Neuron (in vitro differentiated cells): ENCODE data around the gene USP37.

Source experiments
- H2AFZ ChIP-seq: one replicate; pipeline ENCODE4 v1.6.1; 2013; ENCODE audit warnings: low read depth, mild to moderate bottlenecking, inconsistent platforms, low read length, moderate library complexity
- H3K27me3 ChIP-seq: one replicate; pipeline ENCODE4 v1.6.1; 2013; ENCODE audit warnings: low read length; ENCODE audit not compliant: insufficient read depth
- H3K36me3 ChIP-seq: one replicate; pipeline ENCODE4 v1.6.1; 2013; ENCODE audit warnings: low read length; ENCODE audit not compliant: insufficient read depth
- H3K4me1 ChIP-seq: one replicate; pipeline ENCODE4 v1.6.1; 2013; ENCODE audit warnings: low read length; ENCODE audit not compliant: insufficient read depth
- H3K4me3 ChIP-seq: 2 replicates; pipeline ENCODE4 v1.5.1; 2013; ENCODE audit warnings: mild to moderate bottlenecking, low read length, moderate library complexity
- H3K9me3 ChIP-seq: one replicate; pipeline ENCODE4 v1.6.1; 2013; ENCODE audit warnings: low read length

USP37 gene

GRCh38 chr2:218448934-218449333, 119.2 kb downstream of the USP37 start:
- Histone ChIP-seq H2AFZ (no peak overlapping the region), H3K27me3 (no peaks in the 10 kb centered on the region), H3K4me1 (no peaks in the 10 kb centered on the region), H3K36me3 (peaks cover 50% of the 10 kb centered on the region), H3K4me3 (no peak overlapping the region), H3K9me3 (no peaks in the 10 kb centered on the region)

- Histone ChIP-seq H3K36me3 (peaks cover 38% of the 10 kb centered on the region), H3K4me1 (no peaks in the 10 kb centered on the region), H2AFZ (no peak overlapping the region), H3K4me3 (no peak overlapping the region), H3K9me3 (no peaks in the 10 kb centered on the region), H3K27me3 (no peaks in the 10 kb centered on the region)
Measured at GRCh38 chr2:218447072-218447471, 121.1 kb downstream of the USP37 start.

GRCh38 chr2:218446547-218446946, 121.6 kb downstream of the USP37 start:
- H3K9me3 ChIP-seq, result no peaks in the 10 kb centered on the region
- H3K36me3 ChIP-seq, result peaks cover 33% of the 10 kb centered on the region
- no peak overlapping the region for H3K4me3 ChIP-seq
- no peak overlapping the region for H2AFZ ChIP-seq
- H3K27me3 ChIP-seq, result no peaks in the 10 kb centered on the region
- no peaks in the 10 kb centered on the region for H3K4me1 ChIP-seq

- no peak overlapping the region for H2AFZ ChIP-seq
- H3K27me3 ChIP-seq, result no peaks in the 10 kb centered on the region
- H3K36me3 ChIP-seq, result peaks cover 29% of the 10 kb centered on the region
- H3K4me3 ChIP-seq, result no peak overlapping the region
- H3K4me1 ChIP-seq, result no peaks in the 10 kb centered on the region
- no peaks in the 10 kb centered on the region for H3K9me3 ChIP-seq
Measured at GRCh38 chr2:218445602-218446001, 122.5 kb downstream of the USP37 start.

- H3K27me3 ChIP-seq, result no peaks in the 10 kb centered on the region
- H3K4me1 ChIP-seq, result no peaks in the 10 kb centered on the region
- no peak overlapping the region for H3K4me3 ChIP-seq
- H3K9me3 ChIP-seq, result no peaks in the 10 kb centered on the region
- H2AFZ ChIP-seq, result no peak overlapping the region
- peaks cover 22% of the 10 kb centered on the region for H3K36me3 ChIP-seq
Measured at GRCh38 chr2:218444692-218445357, 123.3 kb downstream of the USP37 start.

- no peaks in the 10 kb centered on the region for H3K27me3 ChIP-seq
Measured at GRCh38 chr2:218438596-218438995, 129.6 kb downstream of the USP37 start.

GRCh38 chr2:218437969-218438368, 130.2 kb downstream of the USP37 start:
- Histone ChIP-seq H3K9me3 (no peaks in the 10 kb centered on the region), H3K4me1 (peaks cover 5% of the 10 kb centered on the region), H3K27me3 (no peaks in the 10 kb centered on the region), H3K4me3 (no peak overlapping the region), H2AFZ (no peak overlapping the region), H3K36me3 (no peaks in the 10 kb centered on the region)

More at GRCh38 chr2:218438596-218438995, 129.6 kb downstream of the USP37 start:
- H3K4me3 ChIP-seq, result no peak overlapping the region
- no peak overlapping the region for H2AFZ ChIP-seq
- H3K4me1 ChIP-seq, result peaks cover 5% of the 10 kb centered on the region
- no peaks in the 10 kb centered on the region for H3K36me3 ChIP-seq
- H3K9me3 ChIP-seq, result no peaks in the 10 kb centered on the region

- H3K27me3 ChIP-seq, result no peaks in the 10 kb centered on the region
- no peak overlapping the region for H2AFZ ChIP-seq
- H3K4me1 ChIP-seq, result peaks cover 5% of the 10 kb centered on the region
- no peak overlapping the region for H3K4me3 ChIP-seq
- no peaks in the 10 kb centered on the region for H3K36me3 ChIP-seq
- no peaks in the 10 kb centered on the region for H3K9me3 ChIP-seq
Measured at GRCh38 chr2:218436992-218437391, 131.2 kb downstream of the USP37 start.

GRCh38 chr2:218435003-218435982, 132.9 kb downstream of the USP37 start:
- H2AFZ ChIP-seq, result no peak overlapping the region
- no peaks in the 10 kb centered on the region for H3K9me3 ChIP-seq
- H3K4me3 ChIP-seq, result no peak overlapping the region
- no peaks in the 10 kb centered on the region for H3K27me3 ChIP-seq
- peaks cover 5% of the 10 kb centered on the region for H3K4me1 ChIP-seq
- H3K36me3 ChIP-seq, result no peaks in the 10 kb centered on the region

- Histone ChIP-seq H3K4me3 (no peak overlapping the region), H2AFZ (no peak overlapping the region), H3K9me3 (no peaks in the 10 kb centered on the region), H3K27me3 (no peaks in the 10 kb centered on the region), H3K4me1 (peaks cover 5% of the 10 kb centered on the region), H3K36me3 (no peaks in the 10 kb centered on the region)
Measured at GRCh38 chr2:218434456-218434855, 133.7 kb downstream of the USP37 start.

- Histone ChIP-seq H3K4me3 (no peak overlapping the region), H3K36me3 (no peaks in the 10 kb centered on the region), H2AFZ (no peak overlapping the region), H3K4me1 (peaks cover 5% of the 10 kb centered on the region), H3K27me3 (no peaks in the 10 kb centered on the region), H3K9me3 (no peaks in the 10 kb centered on the region)
Measured at GRCh38 chr2:218432676-218433365, 135.3 kb downstream of the USP37 start.

- H3K4me3 ChIP-seq, result no peak overlapping the region
- no peaks in the 10 kb centered on the region for H3K27me3 ChIP-seq
- peaks cover 5% of the 10 kb centered on the region for H3K4me1 ChIP-seq
- no peak overlapping the region for H2AFZ ChIP-seq
- H3K36me3 ChIP-seq, result no peaks in the 10 kb centered on the region
- no peaks in the 10 kb centered on the region for H3K9me3 ChIP-seq
Measured at GRCh38 chr2:218431878-218432277, 136.3 kb downstream of the USP37 start.

GRCh38 chr2:218430721-218431120, 137.4 kb downstream of the USP37 start:
- H2AFZ ChIP-seq, result no peak overlapping the region
- peaks cover 5% of the 10 kb centered on the region for H3K4me1 ChIP-seq
- no peaks in the 10 kb centered on the region for H3K9me3 ChIP-seq
- H3K4me3 ChIP-seq, result no peak overlapping the region
- no peaks in the 10 kb centered on the region for H3K36me3 ChIP-seq
- H3K27me3 ChIP-seq, result no peaks in the 10 kb centered on the region
